HG02870 (cell line): ENCODE results near the gene HDAC8.
"Not testable (repeated sequence)": the region's sequence is repeated elsewhere in the genome, so short reads cannot be mapped to it uniquely, and the experiment has no call there.

Source experiments
- ATAC-seq: cut with Tn5 transposase; IDR thresholded peaks from one replicate; pipeline ENCODE4 v1.9.1; 2021; ENCODE audit warnings: mild to moderate bottlenecking, moderate library complexity; ENCODE audit not compliant: unreplicated experiment

HDAC8 gene

GRCh38 chrX:72536542-72536941 is 36.1 kb downstream of the HDAC8 start:
- ATAC-seq: no peak

GRCh38 chrX:72532366-72532765 is 40.3 kb downstream of the HDAC8 start:
- no peak for ATAC-seq

GRCh38 chrX:72526534-72527508 is 45.8 kb downstream of the HDAC8 start:
- ATAC-seq: peak; percentile 63

- ATAC-seq: no peak
Measured at GRCh38 chrX:72498782-72499181, 73.9 kb downstream of the HDAC8 start.

- ATAC-seq: no peak
Measured at GRCh38 chrX:72495046-72495445, 77.6 kb downstream of the HDAC8 start.

GRCh38 chrX:72492499-72492898 is 80.1 kb downstream of the HDAC8 start:
- peak; percentile 76 for ATAC-seq

- not testable (repeated sequence) for ATAC-seq
Measured at GRCh38 chrX:72490221-72490620, 82.4 kb downstream of the HDAC8 start.

- ATAC-seq: no peak
Measured at GRCh38 chrX:72487661-72488060, 85.0 kb downstream of the HDAC8 start.

- ATAC-seq: no peak
Measured at GRCh38 chrX:72479324-72480274, 93.0 kb downstream of the HDAC8 start.

GRCh38 chrX:72478853-72479252 is 93.8 kb downstream of the HDAC8 start:
- no peak for ATAC-seq

GRCh38 chrX:72478351-72478750 is 94.3 kb downstream of the HDAC8 start:
- ATAC-seq: no peak

- no peak for ATAC-seq
Measured at GRCh38 chrX:72477781-72478181, 94.9 kb downstream of the HDAC8 start.

- no peak for ATAC-seq
Measured at GRCh38 chrX:72477376-72477775, 95.3 kb downstream of the HDAC8 start.

GRCh38 chrX:72475952-72476668 is 96.5 kb downstream of the HDAC8 start:
- no peak for ATAC-seq

GRCh38 chrX:72475338-72475737 is 97.3 kb downstream of the HDAC8 start:
- no peak for ATAC-seq

- no peak for ATAC-seq
Measured at GRCh38 chrX:72470532-72471223, 102.0 kb downstream of the HDAC8 start.

GRCh38 chrX:72470117-72470516 is 102.5 kb downstream of the HDAC8 start:
- ATAC-seq: no peak

- no peak for ATAC-seq
Measured at GRCh38 chrX:72468607-72469006, 104.0 kb downstream of the HDAC8 start.

- no peak for ATAC-seq
Measured at GRCh38 chrX:72467135-72467534, 105.5 kb downstream of the HDAC8 start.

GRCh38 chrX:72466493-72466892 is 106.2 kb downstream of the HDAC8 start:
- no peak for ATAC-seq
